Astrocyte of the spinal cord (primary cell): ENCODE results near the gene SOAT1.
"Not testable (repeated sequence)": the region's sequence is repeated elsewhere in the genome, so short reads cannot be mapped to it uniquely, and the experiment has no call there.

ENCODE experiments used
- DNase-seq: peaks from one replicate; pipeline ENCODE4 v3.0.0; 2011; ENCODE audit warnings: low read depth, low spot score
- H3K4me3 ChIP-seq: 2 replicates; pipeline ENCODE4 v1.5.1; 2011; ENCODE audit warnings: low read depth, mild to moderate bottlenecking, low read length, moderate library complexity
- CTCF ChIP-seq: IDR thresholded peaks from 2 replicates; pipeline ENCODE4 v1.5.1; 2012; ENCODE audit warnings: low read depth, mild to moderate bottlenecking, low read length, inconsistent platforms
- in situ Hi-C: cut with HindIII; loops from 2 replicates; pipeline ENCODE4 v1.10.0; 2017; ENCODE audit warnings: low sequenced_read_pairs

SOAT1 gene

DNA sequence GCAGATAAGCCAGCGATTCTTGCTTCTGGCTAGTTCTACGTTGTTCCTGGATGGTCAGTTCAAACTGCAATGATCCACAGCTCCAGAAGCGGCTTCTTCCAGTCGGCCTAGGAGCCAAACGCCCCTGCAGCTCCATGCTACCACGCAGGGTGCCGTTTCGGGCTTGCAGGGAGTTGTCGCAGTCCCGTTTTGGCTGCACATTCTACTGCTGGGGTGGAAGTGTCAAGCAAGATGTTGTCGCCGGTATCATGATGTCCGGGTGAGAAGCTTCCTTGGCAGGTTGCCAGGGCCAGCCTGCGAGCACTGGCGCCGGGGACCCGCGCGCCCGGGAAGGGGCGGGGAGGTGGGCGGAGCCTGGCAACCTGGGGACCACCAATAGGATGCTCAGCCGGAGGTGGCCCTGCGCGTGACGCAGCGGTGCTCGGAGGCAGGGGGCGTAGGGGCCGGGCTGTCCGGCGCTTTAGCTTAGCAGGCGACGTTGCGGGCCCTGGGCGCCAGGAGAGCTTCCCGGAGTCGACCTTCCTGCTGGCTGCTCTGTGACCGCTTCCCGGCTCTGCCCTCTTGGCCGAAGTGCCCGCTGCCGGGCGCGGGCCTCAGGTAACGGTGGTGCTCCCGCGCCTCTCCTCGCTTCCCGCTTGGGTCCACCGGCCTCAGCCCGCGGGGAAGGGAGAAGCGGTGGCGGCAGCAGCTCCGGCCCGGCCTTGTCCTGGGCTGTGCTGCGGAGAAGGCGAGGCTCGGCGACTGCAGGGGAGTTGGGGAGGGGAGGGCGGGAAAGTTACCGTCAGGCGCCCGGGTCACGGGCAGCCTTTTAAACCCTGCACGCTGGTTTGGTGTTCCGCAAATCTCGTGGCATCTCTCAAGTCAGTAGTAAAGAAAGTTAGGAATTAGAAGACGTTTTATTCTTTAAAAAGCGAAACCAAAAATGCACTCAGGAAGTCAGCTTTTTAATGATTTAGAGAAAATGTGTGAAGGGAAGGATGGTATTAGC lies at the start of gene SOAT1:
Gene SOAT1, plus strand, starts transcription at position 458 of the 988 bp plus-strand sequence. CDS start 8,888 bp downstream, outside the sequence.
- peak within 1 kb of the TSS; percentile 68 for H3K4me3 ChIP-seq
- peak; percentile 92 for DNase-seq
- peak; percentile 17 for TF ChIP-seq CTCF
- in situ Hi-C loops, result no loop called here

DNA sequence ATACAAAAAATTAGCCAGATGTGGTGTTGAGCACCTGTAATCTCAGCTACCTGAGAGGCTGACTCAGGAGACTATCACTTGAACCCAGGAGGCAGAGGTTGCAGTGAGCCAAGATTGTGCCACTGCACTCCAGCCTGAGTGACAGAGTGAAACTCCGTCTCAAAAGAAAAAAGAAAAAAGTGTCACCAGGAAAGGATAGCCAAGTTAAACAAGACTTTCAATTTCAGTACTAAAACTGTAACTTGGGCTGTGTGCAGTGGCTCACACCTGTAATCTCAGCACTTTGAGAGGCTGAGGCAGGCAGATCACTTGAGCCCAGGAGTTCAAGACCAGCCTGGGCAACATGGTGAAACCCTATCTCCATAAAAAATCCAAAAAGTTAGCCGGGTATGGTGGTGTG lies 48.2 kb upstream of the SOAT1 start:
- in situ Hi-C loops, H3K4me3 ChIP-seq, DNase-seq: not testable (repeated sequence)

GRCh38 chr1:179247923-179248322 lies 45.7 kb upstream of the SOAT1 start:
- in situ Hi-C loops, result no loop called here
- no peak for TF ChIP-seq CTCF
- DNase-seq, result no peak
- H3K4me3 ChIP-seq, result no peak overlapping the region

DNA sequence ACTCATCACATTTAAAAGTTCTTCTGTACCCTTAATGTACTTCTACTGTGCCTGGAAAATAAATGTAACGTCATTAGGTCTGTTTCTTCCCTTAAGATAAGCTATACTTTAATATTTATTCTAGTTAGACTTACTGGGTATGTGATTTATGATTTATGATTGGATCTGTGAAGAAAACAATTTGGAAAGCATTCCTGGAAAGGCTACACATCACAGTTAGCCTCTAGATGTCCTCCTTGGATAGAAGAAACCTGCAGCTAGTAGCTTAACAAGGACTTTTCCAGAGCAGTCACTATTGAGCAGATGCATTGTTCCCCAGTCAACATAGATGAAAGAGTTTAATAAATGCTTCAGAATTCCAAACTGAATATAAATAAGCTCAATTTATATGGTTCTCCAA lies 41.9 kb upstream of the SOAT1 start:
- in situ Hi-C loops, result no loop called here
- TF ChIP-seq CTCF, result peak; percentile 48
- no peak overlapping the region for H3K4me3 ChIP-seq
- DNase-seq, result peak; percentile 49

DNA sequence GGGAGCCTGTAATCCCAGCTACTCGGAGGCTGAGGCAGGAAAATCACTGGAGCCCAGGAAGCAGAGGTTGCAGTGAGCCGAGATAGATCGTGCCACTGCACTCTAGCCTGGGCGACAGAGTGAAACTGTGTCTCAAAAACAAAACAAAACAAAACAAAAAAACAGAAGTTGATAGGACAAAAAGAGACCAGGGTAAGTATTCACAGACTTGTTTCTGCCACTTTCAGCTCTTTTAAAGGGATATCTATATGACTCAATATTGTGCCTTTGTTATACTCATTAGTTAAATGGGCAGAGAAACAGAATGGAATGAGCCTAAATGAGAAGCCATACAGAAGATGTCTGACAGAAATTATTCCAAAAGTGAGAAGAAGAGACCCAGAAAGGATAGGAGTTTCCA lies 41.0 kb upstream of the SOAT1 start:
- DNase-seq, result no peak
- in situ Hi-C loops, result no loop called here
- TF ChIP-seq CTCF, result no peak

DNA sequence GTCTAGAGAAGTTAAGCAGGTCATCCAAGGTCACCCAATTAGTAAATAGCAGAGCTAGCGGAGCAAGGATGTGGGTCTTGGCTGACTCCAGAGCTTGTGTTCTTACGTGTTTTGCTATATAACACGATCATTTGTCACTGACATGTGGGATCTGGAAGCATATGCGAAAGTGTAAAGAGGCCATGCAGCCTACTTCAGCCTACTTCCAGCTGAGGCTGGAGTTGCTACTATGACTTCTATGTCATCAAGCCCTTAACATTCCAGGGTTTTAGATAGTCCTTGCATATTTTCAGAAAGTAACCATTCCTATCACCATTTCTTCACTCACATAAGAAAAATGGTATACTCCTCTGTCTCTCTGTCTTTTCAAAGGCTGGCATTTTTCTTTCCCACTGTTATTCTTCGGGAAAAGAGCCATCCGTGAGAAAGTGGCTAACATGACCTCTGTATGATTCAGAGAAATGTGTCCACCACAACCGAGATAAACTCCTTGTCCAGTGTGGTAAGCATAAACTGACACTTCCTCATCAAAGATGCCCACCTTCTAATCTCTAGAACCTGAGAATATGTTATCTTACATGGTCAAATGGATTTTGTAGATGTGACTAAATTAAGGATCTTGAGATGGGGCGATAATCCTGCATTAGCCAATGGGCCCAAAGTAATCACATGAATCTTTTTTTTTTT lies 40.2 kb upstream of the SOAT1 start:
- TF ChIP-seq CTCF, result no peak
- no peak overlapping the region for H3K4me3 ChIP-seq
- DNase-seq, result no peak
- in situ Hi-C loops, result no loop called here

More for the DNA sequence above, 41.0 kb upstream of the SOAT1 start:
- no peak overlapping the region for H3K4me3 ChIP-seq

GRCh38 chr1:179262183-179262582 lies 31.4 kb upstream of the SOAT1 start:
- H3K4me3 ChIP-seq, result no peak overlapping the region
- DNase-seq, result no peak
- in situ Hi-C loops, result no loop called here
- no peak for TF ChIP-seq CTCF
